NCI-H460 (cell line): ENCODE results near the gene ZNHIT2. TPM values are rescaled to one million over a fixed set of nuclear protein-coding genes. Genes with fewer than 3 reads are reported as not detected.

ENCODE experiments used
- DNase-seq: peaks from one replicate; pipeline ENCODE4 v3.0.0-alpha.2; 2016; ENCODE audit warnings: low read depth; ENCODE audit errors: extremely low read depth
- total RNA-seq: library from RNA; depleted of rRNA; stranded (reverse); fragments of >200 nt; shearing (Covaris generic); gene quantifications from 2 replicates; pipeline ENCODE4 v1.2.3, GENCODE V29; 2014

The ZNHIT2 gene
- total RNA-seq, 1 experiment from 2014 or later: 10.3 TPM

GRCh38 chr11:65107751-65108468, 9.6 kb downstream of the ZNHIT2 start:
- no peak for DNase-seq

DNA sequence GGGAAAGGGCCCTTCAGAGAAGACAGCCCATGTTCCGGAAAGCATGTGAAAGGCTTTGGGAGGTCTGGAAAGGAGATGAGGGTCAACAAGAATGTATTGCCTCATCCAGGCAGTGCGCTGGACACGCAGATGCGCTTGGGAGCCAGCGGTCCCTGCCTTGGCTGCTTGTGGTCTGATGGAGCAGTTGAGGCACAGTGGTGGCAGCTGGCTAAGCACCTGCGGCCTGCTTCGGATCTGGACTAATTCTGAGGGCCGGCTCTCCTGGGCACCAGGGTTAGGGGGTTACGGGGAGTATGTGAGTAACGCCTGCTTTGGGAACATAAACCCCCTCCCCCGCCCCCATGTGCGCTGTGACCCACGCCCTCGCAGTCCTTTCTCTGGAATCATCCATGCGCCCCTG, 10.4 kb downstream of the ZNHIT2 start:
- no peak for DNase-seq

DNA sequence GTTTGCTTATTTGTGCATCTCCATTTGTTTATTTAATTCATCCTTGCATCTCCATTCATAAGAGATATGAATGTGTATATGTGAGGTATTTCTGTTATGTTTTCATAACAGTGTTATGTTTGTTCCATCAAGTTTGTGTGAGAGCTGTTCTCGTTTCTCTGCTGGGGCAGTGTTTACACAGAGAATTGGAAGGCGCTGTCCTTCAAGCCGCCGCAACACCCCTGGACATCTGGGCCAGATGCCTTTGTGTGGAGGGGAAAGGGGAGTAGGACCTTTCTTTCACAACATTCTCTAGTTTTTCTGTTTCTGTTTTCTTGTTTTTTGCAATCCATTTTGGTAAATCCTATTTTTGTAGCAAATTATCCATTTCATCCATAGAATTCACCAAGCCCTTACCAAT, 12.9 kb downstream of the ZNHIT2 start:
- DNase-seq: no peak

GRCh38 chr11:65103476-65103875, 14.0 kb downstream of the ZNHIT2 start:
- DNase-seq: no peak

DNA sequence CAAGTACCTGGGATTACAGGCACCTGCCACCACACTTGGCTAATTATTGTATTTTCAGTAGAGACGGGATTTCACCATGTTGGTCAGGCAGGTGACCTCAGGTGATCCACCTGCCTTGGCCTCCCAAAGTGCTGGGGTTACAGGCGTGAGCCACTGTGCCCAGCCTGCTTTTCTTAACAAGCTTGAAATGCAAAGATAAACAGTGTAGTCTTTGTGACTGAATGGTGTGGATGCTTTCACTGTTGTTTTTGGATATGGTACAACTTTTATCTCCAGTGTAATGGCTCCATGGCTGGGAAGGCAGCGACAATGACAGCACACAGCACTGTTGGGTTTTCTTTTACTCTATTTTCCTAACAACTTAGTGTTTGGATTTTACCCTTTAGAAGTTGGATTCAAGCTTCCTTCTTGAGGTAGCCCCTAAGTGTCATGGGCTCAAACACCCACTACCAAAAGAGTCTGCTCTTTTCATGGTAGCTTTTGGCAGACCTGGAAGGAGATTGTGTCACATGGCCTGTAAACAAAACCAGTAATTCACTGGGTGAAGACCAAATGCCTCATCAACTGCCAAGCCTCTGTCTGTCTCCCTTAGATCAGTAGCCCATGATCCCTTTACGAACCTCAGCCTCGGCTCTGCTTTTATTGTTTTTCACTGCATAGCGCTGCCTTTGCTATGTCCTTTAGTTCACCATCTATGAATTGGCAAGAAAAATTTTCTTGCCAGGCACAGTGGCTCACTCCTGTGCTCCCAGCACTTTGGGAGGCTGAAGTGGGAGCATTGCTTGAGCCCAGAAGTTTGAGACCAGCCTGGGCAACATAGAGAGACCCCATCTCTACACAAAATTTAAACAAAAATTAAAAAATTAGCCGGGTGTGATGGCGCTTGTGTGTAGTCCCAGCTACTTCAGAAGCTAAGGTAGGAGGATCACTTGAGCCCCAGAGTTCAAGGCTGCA, 15.1 kb downstream of the ZNHIT2 start:
- DNase-seq: no peak

DNA sequence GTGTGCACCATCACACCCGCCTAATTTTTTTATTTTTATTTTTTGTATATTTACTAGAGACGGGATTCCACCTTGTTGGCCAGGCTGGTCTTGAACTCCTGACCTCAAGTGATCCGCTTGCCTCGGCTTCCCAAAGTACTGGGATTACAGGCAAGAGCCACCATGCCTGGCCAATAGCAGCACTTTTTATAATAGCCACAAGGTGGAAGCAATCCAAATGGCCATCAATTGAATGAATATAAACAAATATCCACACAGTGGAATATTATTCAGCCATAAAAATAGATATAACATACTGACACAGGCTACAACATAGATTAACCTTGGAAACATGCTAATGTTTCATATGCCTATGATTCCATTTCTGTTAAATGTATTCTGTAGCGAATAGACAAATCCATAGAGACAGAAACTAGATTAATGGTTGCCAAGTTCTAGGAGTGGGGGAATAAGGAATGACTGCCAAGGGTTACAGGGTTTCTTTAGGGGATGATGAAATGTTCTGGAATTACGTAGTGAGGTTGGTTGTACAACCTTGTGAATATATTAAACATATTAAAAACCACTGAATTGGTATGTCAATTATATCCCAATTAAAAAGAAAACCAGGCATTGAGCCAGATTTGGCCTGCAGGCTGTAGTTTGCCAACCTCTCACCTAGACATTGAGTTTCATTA, 16.7 kb downstream of the ZNHIT2 start:
- no peak for DNase-seq

GRCh38 chr11:65096926-65097325, 20.6 kb downstream of the ZNHIT2 start:
- no peak for DNase-seq

DNA sequence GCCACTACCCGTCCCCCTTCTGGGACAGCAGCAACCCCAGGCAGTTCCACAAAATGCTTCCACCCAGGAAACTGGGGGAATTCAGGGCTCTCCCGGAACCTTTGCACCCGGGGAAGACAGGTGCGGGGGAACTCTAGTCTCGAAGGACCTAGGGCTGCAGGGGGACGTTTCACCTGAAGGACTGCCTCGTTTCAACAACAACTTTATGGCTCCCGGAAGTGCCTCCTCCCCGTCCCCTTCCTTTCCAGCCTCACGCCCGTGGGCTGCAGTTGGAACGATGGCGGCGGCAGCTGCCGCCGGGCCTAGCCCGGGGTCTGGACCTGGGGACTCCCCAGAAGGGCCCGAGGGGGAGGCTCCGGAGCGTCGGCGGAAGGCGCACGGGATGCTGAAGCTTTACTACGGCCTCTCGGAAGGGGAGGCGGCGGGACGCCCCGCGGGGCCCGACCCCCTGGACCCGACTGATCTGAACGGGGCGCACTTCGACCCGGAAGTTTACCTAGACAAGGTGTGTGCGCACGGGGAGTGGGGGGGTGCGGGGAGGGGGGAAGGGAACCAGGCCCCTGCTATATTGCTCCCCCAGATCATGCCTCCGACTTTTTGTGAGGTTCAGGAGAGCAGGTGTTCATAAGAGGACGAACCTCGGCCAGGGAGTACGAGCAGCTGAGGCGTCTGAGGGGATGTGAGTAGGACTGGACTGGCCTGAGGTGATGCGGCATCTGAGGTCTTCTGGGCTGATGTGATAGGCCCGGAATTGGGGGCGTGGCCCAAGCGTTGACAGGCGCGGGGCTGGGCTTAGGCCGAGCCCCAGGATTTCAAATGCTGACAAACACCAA, 21.3 kb downstream of the ZNHIT2 start, which contains the start of gene VPS51:
VPS51 (plus strand) TSS at position 241 of the 833 bp plus-strand sequence; CDS start at position 278, 37 bp downstream.
- DNase-seq: peak; percentile 69

- no peak for DNase-seq
These were observed 22.1 kb downstream of the ZNHIT2 start for GRCh38 chr11:65095427-65095826.

GRCh38 chr11:65090628-65091027, 26.9 kb downstream of the ZNHIT2 start:
- DNase-seq: no peak

- DNase-seq: no peak
These were observed 27.9 kb downstream of the ZNHIT2 start for GRCh38 chr11:65089621-65090020.

DNA sequence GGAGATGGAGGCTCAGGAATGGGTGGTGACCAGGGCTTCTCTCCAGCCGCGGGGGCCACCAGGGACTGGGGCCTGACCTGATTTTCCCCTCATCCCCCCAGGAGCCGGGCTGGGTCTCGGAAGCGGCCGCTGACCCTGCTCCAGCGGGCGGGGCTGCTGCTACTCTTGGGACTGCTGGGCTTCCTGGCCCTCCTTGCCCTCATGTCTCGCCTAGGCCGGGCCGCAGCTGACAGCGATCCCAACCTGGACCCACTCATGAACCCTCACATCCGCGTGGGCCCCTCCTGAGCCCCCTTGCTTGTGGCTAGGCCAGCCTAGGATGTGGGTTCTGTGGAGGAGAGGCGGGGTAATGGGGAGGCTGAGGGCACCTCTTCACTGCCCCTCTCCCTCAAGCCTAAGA, 29.7 kb downstream of the ZNHIT2 start:
- DNase-seq: no peak

DNA sequence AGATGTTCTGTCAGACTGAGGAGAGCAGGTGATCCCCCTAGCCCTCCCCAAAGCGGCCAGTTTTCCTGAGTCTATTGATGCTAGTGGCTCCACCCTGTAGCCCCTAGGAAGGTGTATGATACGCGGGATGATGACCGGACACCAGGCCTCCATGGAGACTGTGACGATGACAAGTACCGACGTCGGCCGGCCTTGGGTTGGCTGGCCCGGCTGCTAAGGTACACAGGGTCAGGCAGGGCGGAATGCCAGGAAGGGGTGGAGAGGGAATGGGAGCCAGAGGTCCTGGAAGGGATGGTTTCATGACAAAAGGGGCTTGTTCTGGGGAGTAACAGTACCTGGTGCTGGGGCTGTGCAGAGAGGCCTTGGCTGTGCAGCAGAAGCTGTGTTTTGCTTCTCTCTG, 30.3 kb downstream of the ZNHIT2 start:
- no peak for DNase-seq

DNA sequence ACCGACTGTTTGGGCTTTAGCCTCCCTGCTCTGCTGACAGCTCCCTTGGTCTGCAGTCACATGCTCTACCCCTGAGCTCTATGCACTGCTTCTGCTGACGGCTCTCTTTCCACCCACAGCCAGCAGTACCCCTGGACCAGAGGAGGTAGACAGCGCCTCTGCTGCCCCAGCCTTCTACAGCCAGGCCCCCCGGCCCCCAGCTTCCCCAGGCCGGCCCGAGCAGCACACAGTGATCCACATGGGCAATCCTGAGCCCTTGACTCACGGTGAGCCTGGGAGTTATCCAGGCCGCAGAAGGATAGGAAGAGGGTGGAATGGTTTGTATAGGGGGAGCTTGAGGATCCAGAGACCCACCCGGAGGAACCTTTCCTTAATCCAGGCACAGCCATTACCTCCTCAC, 30.7 kb downstream of the ZNHIT2 start:
- no peak for DNase-seq

GRCh38 chr11:65085446-65085845, 32.1 kb downstream of the ZNHIT2 start:
- no peak for DNase-seq

GRCh38 chr11:65084598-65085375, 32.7 kb downstream of the ZNHIT2 start:
- no peak for DNase-seq

DNA sequence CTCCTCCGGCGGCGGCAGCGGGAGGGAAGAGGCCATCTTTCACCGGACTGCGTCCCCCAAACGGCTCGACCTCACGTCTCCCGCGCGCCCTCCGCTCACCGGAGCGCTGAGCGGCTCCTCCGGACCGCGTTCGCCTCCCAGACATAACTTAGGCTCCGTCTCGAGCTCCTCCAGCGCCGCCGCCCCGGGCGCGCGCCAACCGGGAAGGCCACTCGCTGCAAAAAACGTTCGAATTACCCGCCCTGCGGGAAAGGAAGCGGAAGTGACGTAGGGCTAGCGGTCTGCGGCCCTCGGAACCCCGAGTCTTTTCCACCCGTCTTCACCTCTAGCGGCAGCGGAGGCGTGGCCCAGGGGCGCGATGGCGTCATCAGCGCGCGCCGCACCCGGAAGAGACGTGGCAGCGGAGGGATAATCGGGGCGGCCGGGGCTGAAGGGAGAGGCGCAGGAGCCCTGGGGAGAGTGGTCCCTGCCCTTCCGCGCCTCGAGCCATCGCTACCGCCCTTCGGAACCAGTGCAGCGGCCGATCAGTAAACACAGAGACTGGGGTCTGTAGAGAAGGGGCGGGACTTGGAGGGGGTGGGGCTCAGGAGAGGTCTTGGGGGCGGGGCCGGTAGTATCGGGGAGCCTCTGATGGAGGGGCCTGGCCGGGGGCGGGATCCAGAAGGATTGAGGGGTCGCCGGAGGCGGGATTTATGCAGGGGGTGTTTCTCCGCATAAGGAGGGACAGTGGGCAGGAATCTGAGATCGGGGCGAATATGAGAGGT, 33.5 kb downstream of the ZNHIT2 start, which contains the start of the genes CDCA5 and ZFPL1:
CDCA5 (minus strand) TSS at position 207 of the 764 bp plus-strand sequence; CDS start at position 145, 62 bp downstream.
ZFPL1 (plus strand) TSS at position 389 of the 764 bp plus-strand sequence. CDS start 477 bp downstream, outside the sequence.
- peak; percentile 89 for DNase-seq

GRCh38 chr11:65083134-65083833, 34.2 kb downstream of the ZNHIT2 start:
- no peak for DNase-seq
